ENCODE results near the gene ATP6V0D1.

DNA sequence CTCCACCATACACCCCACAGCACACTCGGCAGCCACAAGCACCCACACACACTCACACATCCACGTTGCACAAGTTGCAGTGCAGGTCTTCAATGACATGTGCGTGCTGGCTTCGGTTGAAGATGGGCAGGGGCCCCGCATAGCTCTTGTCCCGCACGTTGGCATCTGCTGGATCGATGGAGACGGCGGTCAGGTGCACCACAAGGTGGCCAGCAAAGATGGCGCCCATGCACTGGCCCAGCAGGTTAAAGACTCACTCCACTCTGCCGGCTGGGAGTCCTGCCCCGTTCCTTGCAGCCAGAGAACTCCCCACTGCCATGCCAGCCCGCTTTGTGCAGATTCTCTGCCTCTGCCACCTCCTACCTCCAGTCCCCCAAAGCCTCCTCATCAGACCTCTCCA, 80.1 kb downstream of the ATP6V0D1 start:
- TF ChIP-seq, protein P1, sequence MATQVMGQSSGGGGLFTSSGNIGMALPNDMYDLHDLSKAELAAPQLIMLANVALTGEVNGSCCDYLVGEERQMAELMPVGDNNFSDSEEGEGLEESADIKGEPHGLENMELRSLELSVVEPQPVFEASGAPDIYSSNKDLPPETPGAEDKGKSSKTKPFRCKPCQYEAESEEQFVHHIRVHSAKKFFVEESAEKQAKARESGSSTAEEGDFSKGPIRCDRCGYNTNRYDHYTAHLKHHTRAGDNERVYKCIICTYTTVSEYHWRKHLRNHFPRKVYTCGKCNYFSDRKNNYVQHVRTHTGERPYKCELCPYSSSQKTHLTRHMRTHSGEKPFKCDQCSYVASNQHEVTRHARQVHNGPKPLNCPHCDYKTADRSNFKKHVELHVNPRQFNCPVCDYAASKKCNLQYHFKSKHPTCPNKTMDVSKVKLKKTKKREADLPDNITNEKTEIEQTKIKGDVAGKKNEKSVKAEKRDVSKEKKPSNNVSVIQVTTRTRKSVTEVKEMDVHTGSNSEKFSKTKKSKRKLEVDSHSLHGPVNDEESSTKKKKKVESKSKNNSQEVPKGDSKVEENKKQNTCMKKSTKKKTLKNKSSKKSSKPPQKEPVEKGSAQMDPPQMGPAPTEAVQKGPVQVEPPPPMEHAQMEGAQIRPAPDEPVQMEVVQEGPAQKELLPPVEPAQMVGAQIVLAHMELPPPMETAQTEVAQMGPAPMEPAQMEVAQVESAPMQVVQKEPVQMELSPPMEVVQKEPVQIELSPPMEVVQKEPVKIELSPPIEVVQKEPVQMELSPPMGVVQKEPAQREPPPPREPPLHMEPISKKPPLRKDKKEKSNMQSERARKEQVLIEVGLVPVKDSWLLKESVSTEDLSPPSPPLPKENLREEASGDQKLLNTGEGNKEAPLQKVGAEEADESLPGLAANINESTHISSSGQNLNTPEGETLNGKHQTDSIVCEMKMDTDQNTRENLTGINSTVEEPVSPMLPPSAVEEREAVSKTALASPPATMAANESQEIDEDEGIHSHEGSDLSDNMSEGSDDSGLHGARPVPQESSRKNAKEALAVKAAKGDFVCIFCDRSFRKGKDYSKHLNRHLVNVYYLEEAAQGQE (IDR thresholded peaks at IDR 0.05; ENCODE audit: borderline replicate concordance), result no peak
- TF ChIP-seq EP300 (conservative IDR thresholded peaks at IDR 0.05; ENCODE audit: poor library complexity, severe bottlenecking) (no peak), EZH2 (IDR thresholded peaks at IDR 0.05; ENCODE audit: borderline replicate concordance, insufficient read depth, low read length, poor library complexity, severe bottlenecking) (no peak)
